Natural killer cell (primary cell): ENCODE results near the gene SLC38A7. TPM values are rescaled to one million over a fixed set of nuclear protein-coding genes. Genes with fewer than 3 reads are reported as not detected.

ENCODE experiments used
- ATAC-seq, 3 donors: fragments of 150-1000 bp in 2 of 3; fragments of 200-7000 bp in 1 of 3; cut with Tn5 transposase; 1 replicate in 1 of 3; 2 replicates in 2 of 3; pipeline ENCODE4 v1.10.0; 2021; ENCODE audit warnings: mild to moderate bottlenecking in 2 of 3, moderate library complexity in 2 of 3
- DNase-seq, 2 donors: peaks; one replicate each; pipeline versions ENCODE4 v3.0.0 to v3.0.0-alpha.2; 2013 to 2021; ENCODE audit warnings: mixed read lengths in 1 of 2
- H3K27ac ChIP-seq: one replicate; pipeline ENCODE4 v1.5.1; 2013; ENCODE audit warnings: mild to moderate bottlenecking, low read length
- H3K27me3 ChIP-seq: one replicate; pipeline ENCODE4 v1.6.1; 2013; ENCODE audit warnings: low read length; ENCODE audit not compliant: control insufficient read depth, insufficient read depth
- H3K36me3 ChIP-seq: one replicate; pipeline ENCODE4 v1.6.1; 2013; ENCODE audit warnings: low read length; ENCODE audit not compliant: control insufficient read depth, insufficient read depth
- H3K4me1 ChIP-seq: one replicate; pipeline ENCODE4 v1.6.1; 2013; ENCODE audit warnings: low read length; ENCODE audit not compliant: control insufficient read depth, insufficient read depth
- H3K4me3 ChIP-seq: one replicate; pipeline ENCODE4 v1.5.1; 2013; ENCODE audit warnings: low read length
- H3K9me3 ChIP-seq: one replicate; pipeline ENCODE4 v1.6.1; 2013; ENCODE audit warnings: low read length; ENCODE audit not compliant: control insufficient read depth, insufficient read depth
- H3K27ac Mint-ChIP-seq, 2 donors: one replicate each; pipeline ENCODE4 v1.8.0; 2022; ENCODE audit warnings: mild to moderate bottlenecking in 2 of 2, mixed read lengths in 2 of 2, moderate library complexity in 1 of 2
- H3K27me3 Mint-ChIP-seq, 2 donors: one replicate each; pipeline ENCODE4 v1.8.0; 2022; ENCODE audit warnings: low read depth in 2 of 2, mixed read lengths in 2 of 2
- H3K36me3 Mint-ChIP-seq: one replicate; pipeline ENCODE4 v1.8.0; 2022; ENCODE audit warnings: mixed read lengths
- H3K4me1 Mint-ChIP-seq, 2 donors: one replicate each; pipeline ENCODE4 v1.8.0; 2022; ENCODE audit warnings: mixed read lengths in 2 of 2
- H3K4me3 Mint-ChIP-seq: one replicate; pipeline ENCODE4 v1.8.0; 2022; ENCODE audit warnings: mild to moderate bottlenecking, moderate library complexity, mixed read lengths
- H3K9me3 Mint-ChIP-seq, 2 donors: one replicate each; pipeline ENCODE4 v1.8.0; 2022; ENCODE audit warnings: mixed read lengths in 2 of 2
- CTCF ChIP-seq: fragments of 200-600 bp; IDR thresholded peaks from one replicate; pipeline ENCODE4 v1.8.0; 2022; ENCODE audit warnings: antibody characterized with exemption
- WGBS: methylation state at CpG from one replicate; pipeline ENCODE4 v1.1.7; 2013; ENCODE audit warnings: missing lambda C conversion rate; ENCODE audit not compliant: insufficient coverage; 5-methylcytosine and 5-hydroxymethylcytosine counted together
- intact Hi-C: fragments of 100-400 bp; cut with micrococcal nuclease; formaldehyde crosslinking; loops from one replicate; pipeline ENCODE4 v1.14.2; 2022
- total RNA-seq, 4 donors: library from RNA; stranded (reverse); fragments of 120-200 nt in 1 of 4; gene quantifications; one replicate each; pipeline versions ENCODE4 v1.2.3 to v1.2.4, GENCODE V29; 2013 to 2022

The SLC38A7 gene
- total RNA-seq, 3 donors from 2014 or later (not counting 1 experiment from before 2014, with no cell fraction given) = 9.2 to 16.9 (median 14.1) TPM

GRCh38 chr16:58628845-58629732 lies 55.5 kb downstream of the SLC38A7 start:
- Mint-ChIP-seq H3K27me3 (no peaks in the 10 kb centered on the region), H3K36me3 (no peaks in the 10 kb centered on the region), H3K4me3 (peak overlapping the region; percentile 98), H3K9me3 (no peaks in the 10 kb centered on the region), H3K4me1 (peaks cover 37 to 51% of the 10 kb centered on the region in 2 donors), H3K27ac (peak overlapping the region; percentile 100)
- Histone ChIP-seq H3K4me3 (peak overlapping the region; percentile 97), H3K9me3 (no peaks in the 10 kb centered on the region), H3K27ac (peak overlapping the region; percentile 89), H3K27me3 (no peaks in the 10 kb centered on the region), H3K4me1 (peaks cover 27% of the 10 kb centered on the region), H3K36me3 (peaks cover 5% of the 10 kb centered on the region)
- WGBS = under 1% methylated on average over 53 of the region's 53 CpGs
- DNase-seq (peak; percentile 49 to 69), ATAC-seq (peak in 2 of 3 donors; percentile 0 to 1)
- no peak for TF ChIP-seq CTCF
- intact Hi-C loops = no loop called here

- Mint-ChIP-seq H3K4me3 (no peak overlapping the region), H3K27ac (peak overlapping the region; percentile 20 to 54), H3K36me3 (no peaks in the 10 kb centered on the region), H3K27me3 (no peaks in the 10 kb centered on the region), H3K4me1 (peaks cover 41 to 55% of the 10 kb centered on the region in 2 donors), H3K9me3 (no peaks in the 10 kb centered on the region)
- no peak overlapping the region for H3K4me3 ChIP-seq
- intact Hi-C loops = no loop called here
- no peak for TF ChIP-seq CTCF
- no peak overlapping the region for H3K27ac ChIP-seq
- 86% methylated on average over 5 of the region's 7 CpGs for WGBS
- no peak for ATAC-seq
- H3K27me3 ChIP-seq = no peaks in the 10 kb centered on the region
- H3K4me1 ChIP-seq = peaks cover 22% of the 10 kb centered on the region
- no peak for DNase-seq
- no peaks in the 10 kb centered on the region for H3K9me3 ChIP-seq
- H3K36me3 ChIP-seq = peaks cover 31% of the 10 kb centered on the region
Measured at GRCh38 chr16:58624209-58624608, 60.4 kb downstream of the SLC38A7 start.

GRCh38 chr16:58620396-58620795 lies 64.2 kb downstream of the SLC38A7 start:
- H3K4me3 Mint-ChIP-seq = no peak overlapping the region
- H3K27me3 Mint-ChIP-seq = no peaks in the 10 kb centered on the region
- no peak overlapping the region for H3K4me3 ChIP-seq
- DNase-seq = no peak
- H3K36me3 ChIP-seq = peaks cover 48% of the 10 kb centered on the region
- 93% methylated on average over 9 of the region's 10 CpGs for WGBS
- no peaks in the 10 kb centered on the region for H3K9me3 Mint-ChIP-seq
- intact Hi-C loops = no loop called here
- H3K36me3 Mint-ChIP-seq = no peaks in the 10 kb centered on the region
- ATAC-seq = no peak
- H3K27ac Mint-ChIP-seq = peak overlapping the region; percentile 68 to 73
- no peaks in the 10 kb centered on the region for H3K9me3 ChIP-seq
- H3K4me1 ChIP-seq = peaks cover 10% of the 10 kb centered on the region
- no peak overlapping the region for H3K27ac ChIP-seq
- peaks cover 24 to 42% of the 10 kb centered on the region in 2 donors for H3K4me1 Mint-ChIP-seq
- no peak for TF ChIP-seq CTCF
- no peaks in the 10 kb centered on the region for H3K27me3 ChIP-seq
